Measurements from ENCODE around the gene DNAI1.

- TF ChIP-seq CTCF (conservative IDR thresholded peaks at IDR 0.05 in 1 of 2, IDR thresholded peaks at IDR 0.05 in 1 of 2; ENCODE audit: extremely low read depth in 1 of 2, insufficient read depth in 1 of 2, low read depth in 1 of 2, low read length in 2 of 2) (peak in 1 of 2 donors; percentile 27), EZH2 (IDR thresholded peaks at IDR 0.05; ENCODE audit: borderline replicate concordance, low read length) (no peak)
Measured at GRCh38 chr9:34454571-34455065, 4.0 kb upstream of the DNAI1 start.
